ENCODE measurements around the gene CHST4. TPM values are rescaled to one million over a fixed set of nuclear protein-coding genes. Genes with fewer than 3 reads are reported as not detected.

CHST4 gene
- total RNA-seq, 2 experiments from 2014 or later, result not detected

- DNase-seq, result no peak
- H3K4me1 Mint-ChIP-seq (ENCODE audit: low read depth), result no peaks in the 10 kb centered on the region
- H3K36me3 Mint-ChIP-seq (ENCODE audit: low read depth), result no peaks in the 10 kb centered on the region
- CTCF ChIA-PET, result interaction anchor here (0.6 kb wide), 1 partner anchor 69 kb away, joined by 3 read pairs; no protein-coding TSS in a partner anchor
- H3K27me3 Mint-ChIP-seq (ENCODE audit: low read depth), result peaks cover 20% of the 10 kb centered on the region
- no peaks in the 10 kb centered on the region for H3K9me3 Mint-ChIP-seq
- intact Hi-C loops (cut with micrococcal nuclease), result no loop called here
- no peak overlapping the region for H3K4me3 Mint-ChIP-seq
- H3K27ac Mint-ChIP-seq, result no peak overlapping the region
Measured at GRCh38 chr16:71528257-71528656, 2.0 kb downstream of the CHST4 start.

- Mint-ChIP-seq H3K27me3 (ENCODE audit: low read depth) (peaks cover 20% of the 10 kb centered on the region), H3K4me3 (no peak overlapping the region), H3K9me3 (no peaks in the 10 kb centered on the region), H3K4me1 (ENCODE audit: low read depth) (no peaks in the 10 kb centered on the region), H3K27ac (no peak overlapping the region), H3K36me3 (ENCODE audit: low read depth) (no peaks in the 10 kb centered on the region)
- DNase-seq, result no peak
- intact Hi-C loops (cut with micrococcal nuclease), result no loop called here
- CTCF ChIA-PET, result interaction anchor here (0.6 kb wide), 2 partner anchors 15 to 69 kb away, joined by 3 read pairs; no protein-coding TSS in a partner anchor
Measured at GRCh38 chr16:71528863-71529262, 2.6 kb downstream of the CHST4 start.

DNA sequence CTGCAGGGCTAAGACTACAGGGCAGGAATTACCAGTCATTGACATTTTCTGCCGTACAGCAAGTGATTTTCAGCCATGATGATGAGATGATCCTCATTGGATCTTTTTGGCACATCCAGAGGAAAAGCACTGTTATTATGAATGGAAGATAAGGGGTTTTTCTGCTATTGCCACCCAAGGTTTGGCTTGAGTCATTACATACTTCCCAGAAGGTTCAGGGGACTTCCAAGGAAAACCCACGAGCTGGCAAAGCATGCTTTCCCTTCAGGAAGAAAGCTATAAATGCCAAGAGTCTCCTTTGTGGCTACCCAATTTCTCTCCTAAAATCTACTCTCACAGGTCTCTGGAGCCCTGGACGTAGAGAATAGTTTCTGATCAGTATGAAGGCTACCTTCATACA, 6.1 kb downstream of the CHST4 start:
- Mint-ChIP-seq H3K27ac (no peak overlapping the region), H3K9me3 (no peaks in the 10 kb centered on the region), H3K4me3 (no peak overlapping the region), H3K4me1 (ENCODE audit: low read depth) (no peaks in the 10 kb centered on the region), H3K27me3 (ENCODE audit: low read depth) (peaks cover 5% of the 10 kb centered on the region), H3K36me3 (ENCODE audit: low read depth) (no peaks in the 10 kb centered on the region)
- intact Hi-C loops (cut with micrococcal nuclease), result no loop called here
- DNase-seq, result no peak
- CTCF ChIA-PET, result interaction anchor here (0.7 kb wide), 1 partner anchor 19 kb away, joined by 3 read pairs; no protein-coding TSS in a partner anchor

DNA sequence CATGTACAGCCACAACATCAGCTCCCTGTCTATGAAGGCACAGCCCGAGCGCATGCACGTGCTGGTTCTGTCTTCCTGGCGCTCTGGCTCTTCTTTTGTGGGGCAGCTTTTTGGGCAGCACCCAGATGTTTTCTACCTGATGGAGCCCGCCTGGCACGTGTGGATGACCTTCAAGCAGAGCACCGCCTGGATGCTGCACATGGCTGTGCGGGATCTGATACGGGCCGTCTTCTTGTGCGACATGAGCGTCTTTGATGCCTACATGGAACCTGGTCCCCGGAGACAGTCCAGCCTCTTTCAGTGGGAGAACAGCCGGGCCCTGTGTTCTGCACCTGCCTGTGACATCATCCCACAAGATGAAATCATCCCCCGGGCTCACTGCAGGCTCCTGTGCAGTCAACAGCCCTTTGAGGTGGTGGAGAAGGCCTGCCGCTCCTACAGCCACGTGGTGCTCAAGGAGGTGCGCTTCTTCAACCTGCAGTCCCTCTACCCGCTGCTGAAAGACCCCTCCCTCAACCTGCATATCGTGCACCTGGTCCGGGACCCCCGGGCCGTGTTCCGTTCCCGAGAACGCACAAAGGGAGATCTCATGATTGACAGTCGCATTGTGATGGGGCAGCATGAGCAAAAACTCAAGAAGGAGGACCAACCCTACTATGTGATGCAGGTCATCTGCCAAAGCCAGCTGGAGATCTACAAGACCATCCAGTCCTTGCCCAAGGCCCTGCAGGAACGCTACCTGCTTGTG, 10.7 kb downstream of the CHST4 start:
- Mint-ChIP-seq H3K27me3 (ENCODE audit: low read depth) (no peaks in the 10 kb centered on the region), H3K4me3 (no peak overlapping the region), H3K9me3 (no peaks in the 10 kb centered on the region), H3K36me3 (ENCODE audit: low read depth) (no peaks in the 10 kb centered on the region), H3K4me1 (ENCODE audit: low read depth) (no peaks in the 10 kb centered on the region), H3K27ac (no peak overlapping the region)
- no peak for DNase-seq
- CTCF ChIA-PET, result interaction anchor here (0.9 to 3.2 kb wide), 2 partner anchors 37 to 48 kb away, joined by 3 to 7 read pairs; no protein-coding TSS in a partner anchor
- intact Hi-C loops (cut with micrococcal nuclease), result loop anchor here (1.0 kb wide), 2 partner anchors 58 to 75 kb away; partner anchors contain the start of gene ZNF23

- Mint-ChIP-seq H3K9me3 (no peaks in the 10 kb centered on the region), H3K27me3 (ENCODE audit: low read depth) (no peaks in the 10 kb centered on the region), H3K4me3 (no peak overlapping the region), H3K27ac (no peak overlapping the region), H3K36me3 (ENCODE audit: low read depth) (no peaks in the 10 kb centered on the region), H3K4me1 (ENCODE audit: low read depth) (no peaks in the 10 kb centered on the region)
- CTCF ChIA-PET, result interaction anchor here (0.9 to 3.2 kb wide), 4 partner anchors 10 to 117 kb away, joined by 3 to 15 read pairs (median 9); no protein-coding TSS in a partner anchor
- DNase-seq, result peak; percentile 65
- intact Hi-C loops (cut with micrococcal nuclease), result loop anchor here (1.0 kb wide), 2 partner anchors 58 to 75 kb away; partner anchors contain the start of gene ZNF23
Measured at GRCh38 chr16:71537643-71538042, 11.4 kb downstream of the CHST4 start.

DNA sequence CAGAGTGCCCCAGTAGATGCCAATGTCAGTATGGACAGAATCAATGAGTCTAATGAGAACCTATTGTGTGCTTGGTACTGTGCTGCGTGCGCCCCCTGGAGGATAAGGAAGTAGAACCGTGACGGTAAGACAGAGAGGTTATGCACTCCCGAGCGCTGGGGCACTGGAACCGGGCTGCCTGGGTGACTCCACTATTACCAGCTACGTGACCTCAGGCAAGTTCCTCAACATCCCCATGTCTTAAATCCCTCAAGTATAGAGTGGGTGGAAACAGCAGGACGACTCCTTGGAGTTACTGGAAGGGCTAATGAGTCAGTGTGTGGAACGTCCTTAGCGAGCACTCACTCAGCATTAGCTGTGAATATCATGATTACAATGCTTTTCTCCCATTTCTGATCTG, 16.2 kb downstream of the CHST4 start:
- CTCF ChIA-PET, result interaction anchor here (0.6 to 3.3 kb wide), 6 partner anchors 9 to 129 kb away, joined by 3 to 11 read pairs (median 5); no protein-coding TSS in a partner anchor
- peak; percentile 80 for DNase-seq
- no peak overlapping the region for H3K4me3 Mint-ChIP-seq
- H3K27ac Mint-ChIP-seq, result no peak overlapping the region
- H3K4me1 Mint-ChIP-seq (ENCODE audit: low read depth), result no peaks in the 10 kb centered on the region
- intact Hi-C loops (cut with micrococcal nuclease), result loop anchor here (1.0 to 2.0 kb wide), 2 partner anchors 69 to 130 kb away; no protein-coding TSS in a partner anchor
- H3K9me3 Mint-ChIP-seq, result no peaks in the 10 kb centered on the region
- H3K36me3 Mint-ChIP-seq (ENCODE audit: low read depth), result no peaks in the 10 kb centered on the region
- no peaks in the 10 kb centered on the region for H3K27me3 Mint-ChIP-seq (ENCODE audit: low read depth)

GRCh38 chr16:71547168-71547567, 20.9 kb downstream of the CHST4 start:
- H3K27ac Mint-ChIP-seq, result no peak overlapping the region
- no peaks in the 10 kb centered on the region for H3K36me3 Mint-ChIP-seq (ENCODE audit: low read depth)
- CTCF ChIA-PET, result interaction anchor here (1.5 to 2.0 kb wide), 2 partner anchors 9 to 64 kb away, joined by 4 to 10 read pairs; no protein-coding TSS in a partner anchor
- H3K27me3 Mint-ChIP-seq (ENCODE audit: low read depth), result peaks cover 4% of the 10 kb centered on the region
- H3K4me1 Mint-ChIP-seq (ENCODE audit: low read depth), result no peaks in the 10 kb centered on the region
- no peak for DNase-seq
- intact Hi-C loops (cut with micrococcal nuclease), result no loop called here
- no peaks in the 10 kb centered on the region for H3K9me3 Mint-ChIP-seq
- no peak overlapping the region for H3K4me3 Mint-ChIP-seq

GRCh38 chr16:71552698-71553503, 26.7 kb downstream of the CHST4 start:
- CTCF ChIA-PET, result interaction anchor here (1.3 kb wide), 1 partner anchor 58 kb away, joined by 8 read pairs; no protein-coding TSS in a partner anchor
- intact Hi-C loops (cut with micrococcal nuclease), result no loop called here

GRCh38 chr16:71555230-71555891, 29.1 kb downstream of the CHST4 start:
- intact Hi-C loops (cut with micrococcal nuclease), result no loop called here
- CTCF ChIA-PET, result interaction anchor here (1.3 kb wide), 1 partner anchor 10 kb away, joined by 5 read pairs; no protein-coding TSS in a partner anchor
- Mint-ChIP-seq H3K4me3 (no peak overlapping the region), H3K36me3 (ENCODE audit: low read depth) (no peaks in the 10 kb centered on the region), H3K4me1 (ENCODE audit: low read depth) (no peaks in the 10 kb centered on the region), H3K27ac (no peak overlapping the region), H3K27me3 (ENCODE audit: low read depth) (no peaks in the 10 kb centered on the region), H3K9me3 (no peaks in the 10 kb centered on the region)
- DNase-seq, result no peak

More at GRCh38 chr16:71552698-71553503, 26.7 kb downstream of the CHST4 start:
- Mint-ChIP-seq H3K36me3 (ENCODE audit: low read depth) (no peaks in the 10 kb centered on the region), H3K9me3 (no peaks in the 10 kb centered on the region), H3K27me3 (ENCODE audit: low read depth) (peaks cover 4% of the 10 kb centered on the region), H3K27ac (no peak overlapping the region), H3K4me1 (ENCODE audit: low read depth) (no peaks in the 10 kb centered on the region), H3K4me3 (no peak overlapping the region)
- no peak for DNase-seq

GRCh38 chr16:71557299-71557698, 31.1 kb downstream of the CHST4 start:
- H3K4me3 Mint-ChIP-seq, result no peak overlapping the region
- H3K27ac Mint-ChIP-seq, result no peak overlapping the region
- no peaks in the 10 kb centered on the region for H3K4me1 Mint-ChIP-seq (ENCODE audit: low read depth)
- no peak for DNase-seq
- intact Hi-C loops (cut with micrococcal nuclease), result no loop called here
- no peaks in the 10 kb centered on the region for H3K27me3 Mint-ChIP-seq (ENCODE audit: low read depth)
- CTCF ChIA-PET, result interaction anchor here (0.8 kb wide), 1 partner anchor 54 kb away, joined by 3 read pairs; no protein-coding TSS in a partner anchor
- peaks cover 5% of the 10 kb centered on the region for H3K9me3 Mint-ChIP-seq
- H3K36me3 Mint-ChIP-seq (ENCODE audit: low read depth), result no peaks in the 10 kb centered on the region

DNA sequence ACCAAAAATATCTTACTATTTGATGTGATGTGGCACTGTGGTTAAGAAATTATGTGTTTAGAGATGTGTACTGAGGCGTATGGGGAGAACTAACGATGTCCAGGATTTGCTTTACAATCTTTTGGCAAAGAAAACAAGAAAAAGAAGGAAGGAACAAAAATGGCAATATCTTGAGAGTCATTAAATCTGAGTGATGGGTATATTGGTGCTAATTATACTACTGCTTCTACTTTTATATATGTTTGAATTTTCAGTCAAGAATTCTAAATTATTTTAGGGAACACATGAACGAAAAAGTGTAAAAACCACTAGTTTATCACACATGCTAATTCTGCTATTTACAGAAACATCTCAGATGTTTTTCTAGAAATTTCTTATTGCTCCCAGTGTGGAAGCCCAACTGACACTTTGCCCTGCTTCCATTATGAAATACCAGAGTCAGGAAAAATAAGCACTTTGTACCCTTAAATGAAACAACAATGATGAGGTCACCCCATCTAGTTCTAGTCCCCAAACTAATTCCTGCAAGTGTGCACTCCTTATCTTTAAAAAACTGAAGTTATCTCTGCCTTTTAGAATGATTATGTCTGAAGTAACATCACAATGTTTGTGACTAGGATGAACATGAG, 31.8 kb downstream of the CHST4 start:
- no peaks in the 10 kb centered on the region for H3K36me3 Mint-ChIP-seq (ENCODE audit: low read depth)
- intact Hi-C loops (cut with micrococcal nuclease), result no loop called here
- CTCF ChIA-PET, result interaction anchor here (0.6 to 0.8 kb wide), 2 partner anchors 53 to 54 kb away, joined by 3 read pairs; no protein-coding TSS in a partner anchor
- peaks cover 8% of the 10 kb centered on the region for H3K9me3 Mint-ChIP-seq
- no peaks in the 10 kb centered on the region for H3K4me1 Mint-ChIP-seq (ENCODE audit: low read depth)
- H3K27me3 Mint-ChIP-seq (ENCODE audit: low read depth), result no peaks in the 10 kb centered on the region
- no peak overlapping the region for H3K4me3 Mint-ChIP-seq
- no peak for DNase-seq
- H3K27ac Mint-ChIP-seq, result no peak overlapping the region
